ENCODE results near the gene CAMSAP2.

DNA sequence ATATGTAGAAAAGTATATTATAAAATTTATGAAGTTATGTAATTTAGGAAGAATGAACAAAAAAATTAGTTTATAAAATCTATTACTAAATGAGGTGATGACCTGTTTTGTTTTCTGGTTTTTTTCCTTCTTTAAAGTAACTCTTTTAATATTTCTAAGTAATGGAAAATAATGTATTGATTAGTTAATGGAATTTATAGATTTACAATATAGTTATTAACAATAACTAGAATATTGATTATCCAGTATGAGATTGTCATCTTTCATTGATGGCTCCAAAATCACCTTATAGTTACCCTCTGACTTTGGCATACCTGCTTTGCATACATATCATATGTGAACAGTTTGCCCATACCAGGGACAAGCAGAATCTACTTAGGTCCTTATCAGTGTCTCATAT is 23.4 kb downstream of the CAMSAP2 start:
- TF ChIP-seq, protein P1, sequence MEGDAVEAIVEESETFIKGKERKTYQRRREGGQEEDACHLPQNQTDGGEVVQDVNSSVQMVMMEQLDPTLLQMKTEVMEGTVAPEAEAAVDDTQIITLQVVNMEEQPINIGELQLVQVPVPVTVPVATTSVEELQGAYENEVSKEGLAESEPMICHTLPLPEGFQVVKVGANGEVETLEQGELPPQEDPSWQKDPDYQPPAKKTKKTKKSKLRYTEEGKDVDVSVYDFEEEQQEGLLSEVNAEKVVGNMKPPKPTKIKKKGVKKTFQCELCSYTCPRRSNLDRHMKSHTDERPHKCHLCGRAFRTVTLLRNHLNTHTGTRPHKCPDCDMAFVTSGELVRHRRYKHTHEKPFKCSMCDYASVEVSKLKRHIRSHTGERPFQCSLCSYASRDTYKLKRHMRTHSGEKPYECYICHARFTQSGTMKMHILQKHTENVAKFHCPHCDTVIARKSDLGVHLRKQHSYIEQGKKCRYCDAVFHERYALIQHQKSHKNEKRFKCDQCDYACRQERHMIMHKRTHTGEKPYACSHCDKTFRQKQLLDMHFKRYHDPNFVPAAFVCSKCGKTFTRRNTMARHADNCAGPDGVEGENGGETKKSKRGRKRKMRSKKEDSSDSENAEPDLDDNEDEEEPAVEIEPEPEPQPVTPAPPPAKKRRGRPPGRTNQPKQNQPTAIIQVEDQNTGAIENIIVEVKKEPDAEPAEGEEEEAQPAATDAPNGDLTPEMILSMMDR (IDR thresholded peaks at IDR 0.05; ENCODE audit: extremely low read depth in 1 of 2, insufficient read depth in 1 of 2, low read depth in 1 of 2, low read length in 2 of 2): no peak
- TF ChIP-seq EZH2 (IDR thresholded peaks at IDR 0.05; ENCODE audit: borderline replicate concordance, low read depth, low read length, severe bottlenecking) (no peak), GATA2 (IDR thresholded peaks at IDR 0.05; ENCODE audit: insufficient read depth, insufficient read length, low read depth, low read length) (no peak), POLR2AphosphoS5 (IDR thresholded peaks at IDR 0.05; ENCODE audit: insufficient read depth, low read depth, low read length) (no peak)
- TF ChIP-seq, protein P2, sequence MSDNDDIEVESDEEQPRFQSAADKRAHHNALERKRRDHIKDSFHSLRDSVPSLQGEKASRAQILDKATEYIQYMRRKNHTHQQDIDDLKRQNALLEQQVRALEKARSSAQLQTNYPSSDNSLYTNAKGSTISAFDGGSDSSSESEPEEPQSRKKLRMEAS (IDR thresholded peaks at IDR 0.05; ENCODE audit: insufficient read depth, insufficient read length): no peak

All from endothelial cell of umbilical vein (primary cell).